ENCODE results near the gene PHF2. TPM values are rescaled to one million over a fixed set of nuclear protein-coding genes. Genes with fewer than 3 reads are reported as not detected.

Gene PHF2
- total and polyA plus RNA-seq, 2 of the 8 experiments (the other 6 are each of a cell fraction or from before 2014, with no cell fraction given), result 3.4 to 9.4 TPM

- no peak for TF ChIP-seq SUZ12 (IDR thresholded peaks at IDR 0.05; ENCODE audit: low read length)
- no peak for TF ChIP-seq CBX8 (IDR thresholded peaks at IDR 0.05; ENCODE audit: borderline replicate concordance, low read depth, low read length)
- no peak for TF ChIP-seq KDM5A (IDR thresholded peaks at IDR 0.05; ENCODE audit: low read length)
- no peak for TF ChIP-seq KDM1A (IDR thresholded peaks at IDR 0.05; ENCODE audit: borderline replicate concordance, low read length)
These were observed 69.7 kb downstream of the PHF2 start (continued) for GRCh38 chr9:93645921-93646639.

Data from H1 (cell line).